Measurements from ENCODE around the gene TEX30.
"Not testable (repeated sequence)": the region's sequence is repeated elsewhere in the genome, so short reads cannot be mapped to it uniquely, and the experiment has no call there.

Gene TEX30

GRCh38 chr13:102773441-102774213, at the start of gene TEX30:
Gene TEX30, minus strand, starts transcription at chr13:102773786. Its CDS starts 3,760 bp downstream, at chr13:102770026.
- peak in 57 of 58 donors; percentile 28 to 88 (median 75) for DNase-seq

DNA sequence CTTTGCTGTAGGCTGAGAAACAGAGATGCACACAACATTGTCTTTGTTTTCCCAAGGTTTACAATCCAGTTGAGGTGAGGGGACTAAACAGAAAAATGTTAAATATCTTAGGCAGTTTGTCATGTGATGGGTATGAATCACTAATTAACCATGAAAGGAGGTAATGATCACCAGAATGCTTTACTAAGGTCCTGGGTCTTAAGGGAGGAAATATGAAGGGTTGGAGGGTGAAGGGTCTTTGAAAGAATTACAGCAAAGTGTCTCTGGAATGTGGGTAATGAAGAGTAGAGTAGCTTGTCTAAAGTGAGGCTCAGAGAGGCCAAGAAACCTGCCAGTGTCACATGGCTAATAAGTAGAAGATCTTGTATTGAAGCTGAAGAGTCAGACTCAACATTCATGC, 44.3 kb upstream of the TEX30 start:
- no peak for DNase-seq

GRCh38 chr13:102817241-102817640, 43.7 kb upstream of the TEX30 start:
- no peak for DNase-seq

GRCh38 chr13:102816708-102817107, 43.1 kb upstream of the TEX30 start:
- no peak for DNase-seq

DNA sequence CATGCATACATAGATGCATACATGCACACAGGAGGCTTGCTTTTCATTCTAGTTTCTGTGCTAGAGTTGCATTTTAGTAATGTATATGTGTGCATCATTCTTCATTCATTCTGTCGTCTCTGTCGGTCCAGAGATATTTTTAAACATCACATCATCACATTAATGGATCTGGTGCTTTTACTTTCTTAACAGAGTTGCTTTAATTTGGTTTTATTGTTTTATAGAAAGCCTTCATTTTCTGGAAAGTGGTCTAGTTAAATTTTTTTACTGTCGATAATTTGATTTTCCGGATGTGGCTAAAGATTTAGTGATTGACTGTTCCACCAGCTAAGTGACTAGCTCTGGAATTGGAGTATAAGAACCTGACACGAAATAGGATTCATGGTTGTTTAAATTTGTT, 42.2 kb upstream of the TEX30 start:
- DNase-seq, result no peak

- no peak for DNase-seq
Measured at GRCh38 chr13:102814793-102815192, 41.2 kb upstream of the TEX30 start.

GRCh38 chr13:102814025-102814607, 40.5 kb upstream of the TEX30 start:
- DNase-seq, result no peak

DNA sequence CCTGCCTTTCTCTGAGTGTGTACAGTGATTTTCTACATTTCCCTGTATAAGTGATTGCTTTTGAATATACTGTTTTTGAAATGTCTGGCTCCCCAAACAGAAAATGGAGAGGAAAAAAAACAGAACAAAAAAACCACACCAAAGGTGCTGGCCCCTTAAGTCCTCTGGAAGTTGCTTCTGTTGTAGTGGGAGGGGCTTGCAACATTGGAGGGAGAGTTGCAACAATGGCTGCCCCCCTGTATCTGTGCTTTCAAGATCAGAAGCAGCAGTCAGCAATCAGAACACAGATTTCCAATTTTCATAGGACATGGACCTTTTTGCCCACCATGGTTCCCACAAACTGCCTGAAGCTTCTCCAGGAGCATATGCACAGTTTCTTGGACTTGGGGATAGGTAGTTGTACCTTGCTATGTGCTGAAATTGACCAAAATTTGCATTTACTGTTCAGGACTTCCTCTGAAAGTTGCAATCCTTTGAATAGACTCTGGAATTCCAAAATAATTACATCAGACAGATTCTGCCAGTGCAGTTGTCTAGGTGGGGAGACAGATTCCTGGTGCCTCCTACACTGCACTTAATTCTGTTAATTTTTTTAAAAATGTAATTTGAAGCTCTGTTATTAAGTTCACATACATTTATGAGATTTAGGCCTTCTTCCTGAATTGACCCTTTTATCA, 39.2 kb upstream of the TEX30 start:
- no peak for DNase-seq

GRCh38 chr13:102807699-102808098, 34.1 kb upstream of the TEX30 start:
- DNase-seq, result no peak

DNA sequence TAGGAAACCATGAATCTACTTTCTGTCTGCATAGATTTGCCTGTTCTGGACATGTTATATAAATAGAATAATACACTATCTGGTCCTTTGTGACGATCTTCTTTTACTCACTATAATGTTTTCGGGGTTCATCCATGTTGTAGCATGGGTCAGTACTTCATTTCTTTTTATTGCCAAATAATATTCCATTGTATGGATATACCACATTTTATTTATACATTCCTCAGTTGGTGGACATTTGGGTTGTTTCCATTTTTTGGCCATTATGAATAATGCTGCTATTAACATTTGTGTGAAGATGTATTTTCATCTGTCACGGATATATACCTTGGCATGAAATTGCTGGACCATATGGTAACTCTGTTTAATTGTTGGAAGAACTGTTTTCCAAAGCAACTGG, 32.1 kb upstream of the TEX30 start:
- no peak for DNase-seq

DNA sequence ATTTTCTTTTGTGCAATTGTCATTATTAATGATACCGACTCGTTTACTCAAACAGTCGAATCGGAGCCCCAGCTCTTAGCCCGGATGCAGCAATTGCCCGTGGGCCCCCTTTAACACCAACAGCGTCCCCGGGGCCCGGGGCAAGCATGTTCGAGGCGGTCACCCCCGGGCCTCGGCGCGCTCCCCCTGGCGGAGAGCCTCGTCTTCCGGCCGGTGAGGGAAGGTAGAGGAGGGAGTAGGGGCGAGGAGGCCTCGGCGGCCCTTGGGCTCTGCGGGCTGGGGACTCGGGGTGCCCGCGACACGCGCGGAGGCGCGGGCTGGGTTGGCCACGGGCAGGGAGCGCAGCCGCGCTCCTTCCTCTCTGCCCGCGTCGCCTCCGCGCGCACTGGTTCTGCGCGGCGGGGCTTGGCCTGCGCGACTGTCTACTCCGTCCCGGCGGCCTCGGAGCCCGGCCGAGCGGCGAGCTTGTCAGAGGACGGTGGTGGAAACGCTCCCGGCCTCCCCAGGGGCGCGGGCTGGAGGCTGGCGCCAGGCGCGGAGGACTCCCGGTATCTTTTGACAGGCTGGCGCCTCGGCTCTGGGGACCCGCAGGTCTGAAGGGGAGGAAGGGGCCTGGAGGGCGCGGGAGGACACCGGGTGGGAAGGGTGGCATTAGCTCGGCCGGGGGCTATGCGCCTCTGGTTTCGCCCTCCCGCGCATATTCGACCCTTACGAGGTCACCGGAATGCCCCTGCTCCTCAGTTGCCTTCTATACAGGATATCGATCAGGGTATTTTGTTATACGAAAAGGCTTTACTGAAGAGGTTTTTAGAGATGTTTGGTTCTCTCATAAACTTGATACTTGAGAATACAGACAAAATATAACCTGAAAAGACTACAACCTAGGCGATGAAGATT, 26.8 kb upstream of the TEX30 start:
- DNase-seq, result peak in 56 of 58 donors; percentile 18 to 83 (median 66)

- peak in 47 of 58 donors; percentile 17 to 82 (median 61) for DNase-seq
Measured at GRCh38 chr13:102799426-102800144, 26.0 kb upstream of the TEX30 start.

GRCh38 chr13:102798581-102799425, 25.2 kb upstream of the TEX30 start, which contains the start of the genes BIVM and POGLUT2:
Gene BIVM, plus strand, starts transcription at chr13:102799119. Its CDS starts 8,149 bp downstream, at chr13:102807268.
Gene POGLUT2, minus strand, starts transcription at chr13:102798976. Its CDS starts 306 bp downstream, at chr13:102798670.
- peak; percentile 41 to 94 (median 85) for DNase-seq

- DNase-seq, result no peak
Measured at GRCh38 chr13:102793611-102794355, 20.2 kb upstream of the TEX30 start.

DNA sequence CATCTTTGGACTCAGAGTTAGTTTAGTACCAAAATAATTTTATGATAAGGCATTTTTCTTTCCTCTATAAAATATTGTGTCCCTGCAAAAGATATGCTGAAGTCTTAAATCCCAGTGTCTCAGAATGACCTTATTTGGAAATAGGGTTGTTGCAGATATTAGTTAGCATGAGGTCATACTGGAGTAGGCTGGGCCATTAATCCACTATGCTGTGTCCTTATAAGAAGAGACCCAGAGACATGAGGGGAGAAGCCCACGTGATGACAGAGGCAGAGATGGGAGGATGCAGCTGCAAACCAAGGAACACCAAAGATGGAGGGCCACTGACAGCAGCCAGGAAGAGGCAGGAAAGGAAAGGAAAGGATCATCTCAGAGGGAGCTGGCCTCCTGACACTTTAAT, 18.8 kb upstream of the TEX30 start:
- no peak for DNase-seq

- DNase-seq, result no peak
Measured at GRCh38 chr13:102788683-102789082, 15.1 kb upstream of the TEX30 start.

DNA sequence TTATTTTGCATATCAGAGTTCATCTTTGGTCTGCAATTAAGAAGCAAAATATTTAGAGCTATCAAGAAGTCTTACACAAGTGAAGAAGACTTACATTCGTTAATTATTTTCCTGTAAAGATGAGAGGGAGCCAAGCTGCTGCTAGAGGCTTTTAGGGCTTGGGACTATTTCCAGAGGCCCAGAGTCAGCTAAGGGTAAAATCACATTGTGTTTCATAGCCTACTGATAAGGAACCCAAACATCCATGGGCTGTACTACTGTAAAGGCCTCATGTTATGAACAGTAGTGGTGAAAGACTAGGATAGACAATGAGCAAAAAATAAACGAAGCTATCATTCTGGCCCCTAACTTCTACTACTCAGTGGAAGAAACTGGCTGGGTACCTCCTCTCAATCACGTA, 10.9 kb upstream of the TEX30 start:
- DNase-seq, result no peak

GRCh38 chr13:102781591-102781990, 8.0 kb upstream of the TEX30 start:
- no peak for DNase-seq

- not testable (repeated sequence) for DNase-seq
Measured at GRCh38 chr13:102780656-102781055, 7.1 kb upstream of the TEX30 start.

Data from anterior cingulate cortex (tissue), 58 donors.